ENCODE data around the gene MCC.

MCC gene

GRCh38 chr5:113268232-113268631, 220.0 kb downstream of the MCC start:
- H3K27ac ChIP-seq (replicated peaks): no peak overlapping the region
- TF ChIP-seq GABPA (IDR thresholded peaks at IDR 0.05; ENCODE audit: low read depth) (no peak), POLR2AphosphoS5 (IDR thresholded peaks at IDR 0.05; ENCODE audit: low read depth) (no peak), SPI1 (IDR thresholded peaks at IDR 0.05; ENCODE audit: borderline replicate concordance, low read depth) (no peak), REST (IDR thresholded peaks at IDR 0.05; ENCODE audit: insufficient replicate concordance, low read depth) (no peak)
- TF ChIP-seq, protein P1, sequence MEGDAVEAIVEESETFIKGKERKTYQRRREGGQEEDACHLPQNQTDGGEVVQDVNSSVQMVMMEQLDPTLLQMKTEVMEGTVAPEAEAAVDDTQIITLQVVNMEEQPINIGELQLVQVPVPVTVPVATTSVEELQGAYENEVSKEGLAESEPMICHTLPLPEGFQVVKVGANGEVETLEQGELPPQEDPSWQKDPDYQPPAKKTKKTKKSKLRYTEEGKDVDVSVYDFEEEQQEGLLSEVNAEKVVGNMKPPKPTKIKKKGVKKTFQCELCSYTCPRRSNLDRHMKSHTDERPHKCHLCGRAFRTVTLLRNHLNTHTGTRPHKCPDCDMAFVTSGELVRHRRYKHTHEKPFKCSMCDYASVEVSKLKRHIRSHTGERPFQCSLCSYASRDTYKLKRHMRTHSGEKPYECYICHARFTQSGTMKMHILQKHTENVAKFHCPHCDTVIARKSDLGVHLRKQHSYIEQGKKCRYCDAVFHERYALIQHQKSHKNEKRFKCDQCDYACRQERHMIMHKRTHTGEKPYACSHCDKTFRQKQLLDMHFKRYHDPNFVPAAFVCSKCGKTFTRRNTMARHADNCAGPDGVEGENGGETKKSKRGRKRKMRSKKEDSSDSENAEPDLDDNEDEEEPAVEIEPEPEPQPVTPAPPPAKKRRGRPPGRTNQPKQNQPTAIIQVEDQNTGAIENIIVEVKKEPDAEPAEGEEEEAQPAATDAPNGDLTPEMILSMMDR (IDR thresholded peaks at IDR 0.05; ENCODE audit: insufficient read depth, low read length): no peak
- no peak for DNase-seq (ENCODE audit: low read depth in 1 of 2, low spot score in 1 of 2)
- no peaks in the 10 kb centered on the region for H3K27me3 ChIP-seq (ENCODE audit: insufficient read depth, poor library complexity, severe bottlenecking)
- no peak overlapping the region for H3K4me3 ChIP-seq (replicated peaks; ENCODE audit: insufficient read depth, low read length)

DNA sequence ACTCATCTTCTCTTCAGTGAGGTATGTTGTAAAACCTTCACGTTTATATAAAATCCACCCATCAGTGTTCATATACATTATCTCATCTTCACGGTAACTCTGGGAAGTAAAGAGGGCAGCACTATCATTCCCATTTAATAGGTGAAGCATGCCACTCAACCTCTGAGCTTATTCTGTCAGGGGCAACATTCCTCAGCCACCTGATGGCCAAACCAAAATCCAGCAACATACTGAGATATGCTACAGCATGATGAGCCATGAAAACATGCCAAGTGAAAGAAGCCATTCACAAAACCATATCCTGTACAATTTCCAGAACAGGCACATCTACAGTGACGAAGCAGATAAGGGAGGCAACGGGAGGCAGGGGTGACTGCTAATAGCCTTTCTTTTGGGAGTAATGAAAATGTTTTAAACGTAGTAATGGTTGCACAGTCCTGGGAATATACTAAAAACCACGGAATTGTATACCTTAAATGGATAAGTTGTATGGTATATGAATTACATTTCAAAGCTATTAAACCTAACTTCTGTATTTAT, 220.8 kb downstream of the MCC start:
- Histone ChIP-seq H3K27me3 (ENCODE audit: insufficient read depth, poor library complexity, severe bottlenecking) (no peaks in the 10 kb centered on the region), H3K4me3 (replicated peaks; ENCODE audit: insufficient read depth, low read length) (no peak overlapping the region), H3K27ac (replicated peaks) (no peak overlapping the region)
- DNase-seq (ENCODE audit: low read depth in 1 of 2, low spot score in 1 of 2): no peak
- TF ChIP-seq GABPA (IDR thresholded peaks at IDR 0.05; ENCODE audit: low read depth) (no peak), SPI1 (IDR thresholded peaks at IDR 0.05; ENCODE audit: borderline replicate concordance, low read depth) (no peak)
- TF ChIP-seq, protein P1 (IDR thresholded peaks at IDR 0.05; ENCODE audit: insufficient read depth, low read length): no peak

DNA sequence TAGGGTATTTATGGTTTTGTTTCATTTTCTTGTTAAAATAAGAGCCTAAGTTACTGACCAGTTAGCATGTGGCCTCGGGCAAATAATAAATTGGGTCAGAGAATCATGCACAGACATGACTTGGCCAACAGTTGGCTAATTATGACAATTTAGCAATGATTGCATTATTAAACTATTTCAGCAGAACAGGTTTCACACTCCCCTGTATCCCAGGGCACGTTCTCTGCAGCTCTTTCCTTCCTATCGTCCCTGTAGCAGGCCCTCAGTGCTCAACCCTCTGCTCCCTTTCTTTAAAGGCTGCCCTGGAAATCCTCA, 221.4 kb downstream of the MCC start:
- Histone ChIP-seq H3K27ac (replicated peaks) (no peak overlapping the region), H3K4me3 (replicated peaks; ENCODE audit: insufficient read depth, low read length) (no peak overlapping the region), H3K27me3 (ENCODE audit: insufficient read depth, poor library complexity, severe bottlenecking) (no peaks in the 10 kb centered on the region)
- DNase-seq (ENCODE audit: low read depth in 1 of 2, low spot score in 1 of 2): no peak
- no peak for TF ChIP-seq GABPA (IDR thresholded peaks at IDR 0.05; ENCODE audit: low read depth)
- TF ChIP-seq REST (IDR thresholded peaks at IDR 0.05; ENCODE audit: insufficient replicate concordance, low read depth): no peak
- TF ChIP-seq POLR2AphosphoS5 (IDR thresholded peaks at IDR 0.05; ENCODE audit: low read depth): no peak

DNA sequence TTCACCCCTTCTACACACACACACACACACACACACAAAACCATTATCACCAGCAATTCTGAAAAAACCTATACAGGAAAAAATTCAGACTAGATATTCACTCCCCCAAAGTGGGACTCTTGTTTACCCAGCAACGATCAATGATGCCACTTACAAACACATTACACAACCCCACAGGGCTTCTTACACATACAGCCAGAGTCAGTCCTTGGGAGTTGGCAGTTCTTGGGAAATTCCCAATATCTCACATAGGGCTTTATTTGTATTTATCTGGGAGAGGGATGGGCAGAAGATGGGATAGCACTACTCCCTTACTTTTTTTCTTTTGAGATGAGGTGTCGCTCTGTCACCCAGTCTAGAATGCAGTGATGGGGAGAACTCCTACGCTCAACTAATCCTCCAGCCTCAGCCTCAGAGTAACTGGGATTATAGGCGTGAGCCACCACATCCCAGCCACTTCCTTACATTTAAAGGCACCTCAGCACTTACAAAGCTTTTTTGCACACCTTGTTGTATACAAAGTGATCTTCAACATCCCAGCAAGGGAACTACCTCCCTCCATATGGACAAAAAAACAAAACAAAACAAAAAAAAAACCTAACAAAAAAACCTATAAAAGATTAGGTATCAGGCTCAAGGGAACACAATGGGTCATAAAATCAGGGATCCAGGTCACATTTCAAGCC, 221.9 kb downstream of the MCC start:
- H3K27me3 ChIP-seq (ENCODE audit: insufficient read depth, poor library complexity, severe bottlenecking): no peaks in the 10 kb centered on the region
- no peak for DNase-seq (ENCODE audit: low read depth in 1 of 2, low spot score in 1 of 2)
- H3K4me3 ChIP-seq (replicated peaks; ENCODE audit: insufficient read depth, low read length): no peak overlapping the region
- TF ChIP-seq GABPA (IDR thresholded peaks at IDR 0.05; ENCODE audit: low read depth) (no peak), REST (IDR thresholded peaks at IDR 0.05; ENCODE audit: insufficient replicate concordance, low read depth) (no peak), SPI1 (IDR thresholded peaks at IDR 0.05; ENCODE audit: borderline replicate concordance, low read depth) (no peak), POLR2AphosphoS5 (IDR thresholded peaks at IDR 0.05; ENCODE audit: low read depth) (no peak)
- TF ChIP-seq, protein P1 (IDR thresholded peaks at IDR 0.05; ENCODE audit: insufficient read depth, low read length): no peak
- H3K27ac ChIP-seq (replicated peaks): no peak overlapping the region
